ENCODE data around the gene TUFM.
"Not testable (repeated sequence)": the region's sequence is repeated elsewhere in the genome, so short reads cannot be mapped to it uniquely, and the experiment has no call there.

The TUFM gene

GRCh38 chr16:28838558-28838918 is 7.6 kb downstream of the TUFM start:
- DNase-seq, result no peak

- DNase-seq, result no peak
Measured at GRCh38 chr16:28837672-28838557, 8.2 kb downstream of the TUFM start.

- DNase-seq, result no peak
Measured at GRCh38 chr16:28836761-28837064, 9.4 kb downstream of the TUFM start.

GRCh38 chr16:28835864-28836760 is 10.0 kb downstream of the TUFM start:
- DNase-seq, result no peak

GRCh38 chr16:28834873-28835863 is 11.0 kb downstream of the TUFM start:
- no peak for DNase-seq

- DNase-seq, result no peak
Measured at GRCh38 chr16:28834349-28834748, 11.8 kb downstream of the TUFM start.

- no peak for DNase-seq
Measured at GRCh38 chr16:28830531-28830930, 15.6 kb downstream of the TUFM start.

GRCh38 chr16:28829747-28830146 is 16.4 kb downstream of the TUFM start:
- DNase-seq, result no peak

GRCh38 chr16:28826141-28826540 is 20.0 kb downstream of the TUFM start:
- no peak for DNase-seq

GRCh38 chr16:28824717-28824973 is 21.5 kb downstream of the TUFM start:
- no peak for DNase-seq

GRCh38 chr16:28823873-28824716 is 22.1 kb downstream of the TUFM start:
- DNase-seq, result peak; percentile 73

GRCh38 chr16:28823291-28823872 is 22.8 kb downstream of the TUFM start:
- DNase-seq, result no peak

GRCh38 chr16:28822520-28823290 is 23.4 kb downstream of the TUFM start, which contains the start of gene ATXN2L:
Gene ATXN2L, plus strand, starts transcription at chr16:28822999. Its CDS starts 261 bp downstream, at chr16:28823260.
- DNase-seq, result peak; percentile 57

- no peak for DNase-seq
Measured at GRCh38 chr16:28821874-28822519, 24.2 kb downstream of the TUFM start.

GRCh38 chr16:28820546-28820945 is 25.6 kb downstream of the TUFM start:
- DNase-seq, result not testable (repeated sequence)

GRCh38 chr16:28820016-28820415 is 26.1 kb downstream of the TUFM start:
- DNase-seq, result no peak

- not testable (repeated sequence) for DNase-seq
Measured at GRCh38 chr16:28807445-28808120, 38.6 kb downstream of the TUFM start.

- peak; percentile 27 for DNase-seq
Measured at GRCh38 chr16:28802235-28803019, 43.7 kb downstream of the TUFM start.
